HG03457 (cell line): ENCODE data around the gene XPO4.

Experiments
- ATAC-seq: cut with Tn5 transposase; IDR thresholded peaks from one replicate; pipeline ENCODE4 v1.9.1; 2021; ENCODE audit warnings: moderate number of reproducible peaks; ENCODE audit not compliant: unreplicated experiment

Gene XPO4

DNA sequence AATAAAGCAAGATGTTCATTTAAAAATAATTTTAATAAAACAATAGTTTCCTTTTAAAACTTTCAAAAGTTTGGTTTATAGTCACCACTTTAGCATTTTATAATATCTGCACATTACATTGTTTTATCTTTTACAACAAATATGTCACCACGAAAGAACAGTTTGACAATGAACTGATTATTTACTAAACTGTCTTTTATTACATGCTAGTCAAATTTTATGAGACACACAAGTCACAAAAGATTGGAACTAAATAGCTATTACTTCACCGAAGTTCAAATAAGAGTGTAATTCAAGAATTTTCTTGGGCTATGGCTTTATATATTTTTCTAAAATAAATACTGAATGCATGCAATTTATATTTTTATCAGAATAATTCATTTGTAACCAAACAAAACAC lies 71.3 kb downstream of the XPO4 start:
- no peak for ATAC-seq

DNA sequence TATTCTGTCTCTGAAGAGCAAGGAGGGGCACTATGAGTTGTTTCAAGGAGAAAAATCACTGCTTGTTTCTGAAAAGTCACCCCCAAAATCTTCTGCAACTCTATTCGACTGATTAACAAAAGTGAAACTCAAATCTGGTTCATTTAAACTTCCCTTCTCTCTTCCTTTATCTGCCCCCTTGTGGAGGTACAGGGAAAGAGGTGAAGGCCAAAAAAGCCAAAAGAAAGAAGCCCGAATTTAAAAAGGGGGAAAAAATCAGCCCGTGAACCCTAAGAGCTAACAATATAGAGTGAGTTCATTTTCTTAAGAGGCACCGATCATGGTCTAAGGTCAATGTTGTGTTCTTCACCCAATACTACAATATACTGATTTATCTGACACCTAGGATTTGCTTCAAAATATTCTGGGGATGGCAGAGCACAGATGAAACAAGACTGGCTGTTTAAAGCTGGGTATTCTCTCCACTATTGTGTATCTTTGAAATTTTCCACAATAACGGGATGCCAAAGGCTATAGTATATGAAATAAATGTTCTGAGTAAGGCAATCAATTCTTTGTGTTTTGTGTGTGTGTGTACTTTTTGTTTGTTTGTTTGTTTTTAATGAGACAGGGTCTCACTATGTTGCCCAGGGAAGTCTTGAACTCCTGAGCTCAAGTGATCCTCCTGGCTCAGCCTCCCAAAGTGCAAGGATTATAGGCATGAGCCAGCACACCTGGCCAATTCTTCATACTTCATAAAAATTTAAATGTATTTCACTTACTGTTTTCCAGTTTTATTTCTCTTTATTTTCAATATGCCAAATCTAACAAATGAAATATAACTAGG lies 73.8 kb downstream of the XPO4 start:
- no peak for ATAC-seq

DNA sequence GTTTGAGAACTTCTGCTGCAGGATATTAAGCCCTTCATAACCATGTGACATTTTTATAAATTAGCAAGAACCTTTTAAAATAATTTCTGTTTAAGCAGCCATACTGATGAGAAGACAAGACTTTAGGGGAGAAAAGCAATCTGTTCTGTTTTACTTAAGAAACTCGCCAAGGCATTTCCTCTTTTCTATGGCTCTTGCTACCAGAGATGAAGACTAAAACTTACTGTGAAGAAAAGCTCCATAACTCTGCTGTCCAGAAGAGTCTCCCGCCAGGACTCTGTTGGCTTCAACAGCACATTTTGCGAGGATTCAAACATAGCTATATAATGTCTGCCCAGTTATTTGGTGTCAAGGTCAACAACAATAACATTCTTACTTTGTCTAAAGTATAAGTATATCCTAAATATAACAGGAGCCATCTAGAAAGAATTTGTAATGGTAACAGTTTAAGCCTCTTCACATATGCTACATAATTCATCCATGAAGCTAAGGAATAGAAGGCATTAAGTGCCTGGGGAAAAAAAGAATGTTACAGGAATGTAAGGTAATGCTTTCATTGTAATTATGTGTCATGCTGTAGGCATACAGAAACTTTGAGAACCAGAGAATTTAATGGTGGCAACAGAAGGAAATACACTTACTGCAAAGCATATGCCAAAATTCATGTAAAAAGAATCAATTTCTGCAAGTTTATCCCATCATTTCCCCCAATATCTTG lies 75.5 kb downstream of the XPO4 start:
- no peak for ATAC-seq

DNA sequence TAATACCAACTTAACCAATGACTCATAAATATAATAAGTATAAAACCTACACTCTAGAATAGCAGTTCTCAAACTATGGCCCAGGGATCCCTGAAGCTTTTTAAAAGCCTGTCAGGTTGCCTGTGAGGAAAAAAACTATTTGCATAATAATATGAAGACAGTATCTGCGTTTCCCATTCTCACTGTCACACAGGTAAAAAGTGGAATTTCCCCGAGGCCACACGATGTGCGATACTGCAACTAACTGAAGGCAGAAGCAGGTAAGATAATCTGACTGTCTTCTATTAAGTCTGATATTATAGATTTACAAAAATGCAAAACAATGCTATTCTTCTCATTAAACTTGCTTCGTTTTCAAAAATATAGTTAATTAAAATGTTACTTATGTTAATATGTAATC lies 76.2 kb downstream of the XPO4 start:
- ATAC-seq, result no peak

DNA sequence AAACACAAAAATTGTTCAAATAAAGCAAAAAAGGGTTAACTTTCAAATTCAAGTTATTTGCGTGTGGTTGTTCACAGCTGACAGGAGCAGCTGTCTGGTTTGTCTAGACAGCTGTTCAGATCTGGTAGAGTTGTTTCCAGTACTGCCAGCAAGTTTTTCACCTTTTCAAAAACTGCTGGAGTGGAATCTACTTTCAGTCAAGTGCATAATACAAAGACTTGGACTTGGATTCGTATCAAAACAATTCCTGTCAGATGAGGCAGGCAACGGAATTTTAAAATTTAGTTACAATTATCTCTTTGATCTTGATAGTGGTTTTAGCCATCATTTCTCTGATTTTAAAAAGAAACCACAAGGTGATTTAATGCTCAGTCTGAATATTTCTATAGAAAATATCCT lies 77.1 kb downstream of the XPO4 start:
- ATAC-seq, result no peak

DNA sequence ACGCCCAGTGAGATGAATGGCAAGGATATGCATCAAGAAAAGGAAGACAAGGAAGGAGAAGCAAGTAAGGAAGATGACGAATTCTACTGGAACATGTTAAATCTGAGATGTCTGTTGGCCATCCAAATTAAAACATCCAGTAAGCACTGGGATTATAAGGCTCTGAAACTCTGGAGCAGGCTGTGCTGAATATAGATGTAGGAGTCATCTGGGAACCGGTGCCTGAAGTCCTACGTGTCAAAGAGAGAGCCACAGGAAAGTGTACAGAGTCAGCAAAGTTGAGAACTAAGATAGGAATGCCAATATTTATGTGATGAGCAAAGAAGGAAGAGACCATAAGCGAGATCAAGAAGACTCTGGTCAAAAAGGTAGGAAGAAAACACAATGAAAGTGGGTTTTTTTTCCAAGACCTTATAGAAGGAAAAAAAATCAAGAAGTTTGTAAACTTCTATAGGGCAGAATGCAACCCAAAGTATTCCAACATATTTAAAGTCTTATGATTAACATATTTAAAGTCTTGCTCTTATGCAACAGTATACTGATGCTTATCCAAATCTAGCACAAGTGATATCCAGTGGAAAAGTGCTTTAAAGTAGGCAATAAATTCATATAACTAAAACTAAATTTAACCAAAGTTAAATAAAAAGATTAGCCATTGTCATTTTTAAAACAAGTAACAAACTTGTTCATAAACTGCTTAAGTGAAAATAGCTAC lies 77.6 kb downstream of the XPO4 start:
- no peak for ATAC-seq

DNA sequence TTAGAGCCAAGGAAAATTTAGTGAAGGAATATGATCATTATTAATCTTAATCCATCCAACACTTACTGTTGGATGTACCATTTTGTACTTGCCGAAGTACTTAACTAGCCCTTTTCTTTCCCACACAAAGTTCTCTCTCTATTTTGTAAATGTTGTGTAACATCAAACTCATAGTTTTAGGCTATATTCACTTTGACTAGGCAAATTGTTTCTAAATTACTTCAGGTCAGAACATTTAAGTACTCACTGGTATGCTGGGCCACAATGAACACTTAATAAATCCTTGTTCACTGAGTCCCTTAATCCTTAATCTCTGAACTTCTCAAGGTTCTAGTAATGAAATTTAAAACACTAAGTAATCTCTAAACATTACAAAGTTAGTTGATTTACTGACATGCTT lies 79.5 kb downstream of the XPO4 start:
- no peak for ATAC-seq

DNA sequence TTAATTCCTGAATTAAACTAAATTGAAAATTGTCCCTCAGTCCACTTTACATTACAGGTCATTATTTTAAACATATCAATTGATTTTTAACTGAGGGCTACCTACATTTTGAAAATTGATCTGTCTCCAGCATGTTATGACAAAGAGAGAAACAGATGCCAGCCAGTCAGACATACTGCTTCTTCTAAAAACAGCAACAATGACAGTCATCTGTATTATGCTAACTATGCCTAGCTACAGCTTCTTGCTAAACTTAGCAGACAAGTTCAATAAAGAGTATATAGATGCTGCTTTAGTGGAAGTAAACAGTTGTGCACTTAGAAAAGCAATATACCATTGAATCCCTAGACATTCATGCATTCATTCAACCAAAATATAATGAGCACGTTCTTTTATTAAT lies 80.1 kb downstream of the XPO4 start:
- no peak for ATAC-seq

DNA sequence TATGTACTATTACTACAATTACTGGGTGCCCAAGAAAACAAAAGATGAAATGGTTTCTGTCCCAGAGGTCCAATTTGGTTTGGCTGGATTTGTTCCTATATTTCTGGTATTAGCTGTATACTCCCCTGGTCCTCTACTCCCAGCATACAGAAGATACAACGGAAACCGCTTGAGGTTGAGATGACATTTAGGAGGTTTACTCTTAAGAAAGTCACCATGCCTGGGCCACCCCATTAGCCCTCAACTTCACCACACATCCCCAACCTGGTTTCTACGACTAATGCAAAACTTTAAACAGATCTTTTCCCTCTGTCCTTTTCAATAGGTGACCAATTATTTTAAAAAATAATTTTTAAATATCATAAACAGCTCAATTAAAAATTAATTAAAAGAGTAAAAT lies 82.8 kb downstream of the XPO4 start:
- no peak for ATAC-seq

DNA sequence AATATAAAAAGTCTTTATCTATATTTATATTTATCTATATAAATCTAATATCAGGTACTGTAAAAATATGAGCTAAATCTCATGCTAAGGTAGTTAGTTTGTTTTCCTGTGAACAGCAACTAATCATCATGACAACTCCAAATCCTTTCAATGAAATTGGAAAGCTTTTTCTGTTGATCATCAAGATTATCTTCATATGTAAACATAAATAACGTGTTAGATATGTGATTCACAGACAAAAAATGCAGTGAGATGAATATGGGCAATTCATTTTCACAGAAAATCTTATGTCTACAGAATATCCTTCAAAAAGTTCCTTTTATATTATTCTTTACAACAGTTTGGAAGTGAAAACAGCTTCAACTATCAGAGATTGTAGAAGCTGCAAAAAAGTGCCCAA lies 87.1 kb downstream of the XPO4 start:
- no peak for ATAC-seq

DNA sequence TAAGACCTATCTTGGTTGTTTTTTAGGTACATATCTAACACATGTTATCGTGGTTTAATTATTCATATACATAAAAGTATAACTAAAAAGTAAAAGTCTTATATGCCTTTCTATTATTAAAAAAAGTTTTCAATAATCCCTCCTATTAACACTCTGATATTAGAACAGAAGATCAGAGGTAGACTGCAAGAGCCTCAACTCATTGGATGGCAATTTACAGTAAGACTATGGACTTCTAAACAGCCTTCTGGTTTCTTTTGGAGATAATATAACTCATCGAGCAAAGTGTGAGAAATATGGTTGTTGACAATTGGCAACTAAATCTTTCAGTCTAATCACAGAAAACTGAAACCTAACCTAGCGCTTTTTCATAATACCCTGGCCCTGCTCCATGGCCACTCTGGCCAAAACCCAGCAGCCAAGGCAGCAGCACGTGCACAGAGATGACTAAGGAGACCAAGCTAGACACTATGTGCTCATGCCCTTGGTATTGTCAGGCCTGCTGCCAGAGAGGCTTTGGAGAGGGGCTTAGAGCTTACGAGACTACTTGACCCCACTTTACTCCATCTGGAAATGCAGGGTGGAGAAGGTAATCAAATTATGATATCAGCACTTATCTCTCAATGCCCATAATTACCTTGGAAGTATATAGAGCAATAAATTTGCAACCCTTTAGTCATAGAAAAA lies 88.2 kb downstream of the XPO4 start:
- ATAC-seq, result no peak

DNA sequence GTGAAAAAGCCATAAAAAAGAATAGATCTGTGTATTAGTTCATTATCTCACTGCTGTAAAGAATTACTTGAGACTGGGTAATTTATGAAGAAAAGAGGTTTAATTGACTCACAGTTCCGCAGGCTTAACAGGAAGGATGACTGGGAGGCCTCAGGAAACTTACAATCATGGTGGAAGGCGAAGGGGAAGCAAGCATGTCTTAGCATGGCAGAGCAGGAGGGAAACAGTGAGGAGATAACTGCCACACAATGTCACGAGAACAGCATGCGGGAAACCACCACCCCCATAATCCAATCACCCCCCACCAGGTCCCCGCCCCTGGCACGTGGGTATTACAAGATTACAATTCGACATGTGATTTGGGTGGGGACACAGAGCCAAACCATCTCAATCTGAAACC lies 89.7 kb downstream of the XPO4 start:
- no peak for ATAC-seq

DNA sequence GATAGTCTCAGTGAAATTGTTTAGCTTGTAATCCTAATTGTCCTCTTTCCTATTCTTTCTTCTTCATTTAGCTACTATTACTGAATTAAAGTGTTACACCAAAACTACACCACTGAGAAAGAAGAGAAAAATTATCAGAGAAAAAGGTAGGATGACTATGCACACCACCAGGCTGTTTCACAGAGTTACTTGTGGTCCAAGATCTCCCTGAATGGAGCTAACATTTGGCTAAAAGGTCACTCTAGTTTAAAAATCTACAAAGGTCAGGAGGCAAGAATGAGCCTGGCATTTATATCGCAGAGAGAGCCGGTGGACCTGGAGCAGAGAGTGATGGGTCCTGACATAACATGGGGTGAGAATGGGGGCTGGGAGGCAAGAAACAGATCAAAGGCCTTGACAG lies 91.7 kb downstream of the XPO4 start:
- no peak for ATAC-seq

DNA sequence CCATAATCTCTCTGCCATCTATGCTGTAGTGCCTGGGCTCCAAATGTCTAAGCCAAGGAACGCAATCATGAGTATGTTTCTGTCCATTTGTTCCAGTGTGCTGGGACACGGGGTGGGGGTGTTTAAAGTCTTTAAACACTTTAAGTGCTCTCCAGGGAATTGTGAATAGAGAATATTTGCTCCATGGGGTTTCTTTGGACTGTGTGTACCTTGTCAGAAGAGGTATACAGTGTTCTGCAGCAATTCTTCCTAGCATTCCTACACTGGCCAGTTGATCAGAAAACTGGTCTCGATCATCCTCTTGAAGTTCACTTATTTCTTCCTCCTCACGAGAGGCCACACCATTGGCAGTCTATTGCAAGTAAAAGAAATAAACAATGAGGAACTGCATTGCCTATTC lies 93.7 kb downstream of the XPO4 start:
- ATAC-seq, result no peak

DNA sequence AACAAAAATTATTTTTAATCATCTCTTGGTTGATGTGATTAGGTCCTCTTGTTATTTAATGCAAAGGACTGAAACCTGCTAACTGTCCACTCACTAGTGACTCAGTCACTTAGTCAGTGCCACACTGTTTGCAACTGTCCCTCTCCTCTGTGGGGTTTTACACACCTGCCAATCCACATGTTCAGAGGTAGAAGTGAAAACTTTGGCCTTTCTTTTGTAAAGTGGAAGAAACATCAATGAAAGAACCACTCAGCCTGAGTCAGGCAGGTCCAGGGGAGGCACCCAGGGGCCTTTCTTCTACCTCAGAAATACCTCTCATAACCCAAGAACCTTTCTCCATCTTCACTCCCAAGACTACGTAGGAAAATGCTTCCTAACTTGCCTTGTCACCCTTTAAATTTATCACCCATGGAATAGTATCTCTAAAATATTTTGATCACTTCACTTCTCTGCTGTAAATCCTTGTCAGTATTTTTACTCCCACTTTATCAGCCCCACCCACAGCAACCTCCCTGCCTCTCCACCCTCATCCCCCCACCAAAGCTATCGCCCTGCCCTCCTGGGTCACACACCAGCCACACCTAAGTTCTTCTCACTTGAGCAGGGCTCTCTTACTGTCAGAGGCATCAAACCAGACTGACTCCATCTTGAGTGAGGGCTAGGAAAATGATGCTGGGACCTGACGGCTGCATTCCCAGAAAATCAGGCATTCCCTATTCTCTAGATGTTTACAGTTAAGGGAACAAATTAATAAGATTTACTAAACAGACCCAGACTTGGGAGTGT lies 99.2 kb downstream of the XPO4 start:
- ATAC-seq, result no peak

DNA sequence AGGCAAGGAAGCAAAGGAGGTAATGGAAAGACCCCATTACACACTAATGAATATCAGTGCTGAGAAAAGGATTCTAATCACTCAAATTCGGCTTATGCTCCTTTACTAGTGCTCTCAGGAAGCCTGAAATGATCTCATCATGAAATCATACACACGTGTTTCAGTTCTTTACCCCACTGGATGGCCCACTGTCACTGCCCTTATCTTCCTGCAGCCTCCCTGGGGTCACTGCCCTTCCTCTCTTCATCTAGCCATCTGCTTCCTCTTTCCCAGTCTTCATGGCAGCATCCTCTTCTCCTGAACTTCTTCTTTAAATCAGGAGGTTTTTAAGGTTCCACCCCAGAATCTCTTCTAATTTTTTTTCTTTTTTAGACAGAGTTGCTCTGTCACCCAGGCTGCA lies 100.8 kb downstream of the XPO4 start:
- ATAC-seq, result no peak

DNA sequence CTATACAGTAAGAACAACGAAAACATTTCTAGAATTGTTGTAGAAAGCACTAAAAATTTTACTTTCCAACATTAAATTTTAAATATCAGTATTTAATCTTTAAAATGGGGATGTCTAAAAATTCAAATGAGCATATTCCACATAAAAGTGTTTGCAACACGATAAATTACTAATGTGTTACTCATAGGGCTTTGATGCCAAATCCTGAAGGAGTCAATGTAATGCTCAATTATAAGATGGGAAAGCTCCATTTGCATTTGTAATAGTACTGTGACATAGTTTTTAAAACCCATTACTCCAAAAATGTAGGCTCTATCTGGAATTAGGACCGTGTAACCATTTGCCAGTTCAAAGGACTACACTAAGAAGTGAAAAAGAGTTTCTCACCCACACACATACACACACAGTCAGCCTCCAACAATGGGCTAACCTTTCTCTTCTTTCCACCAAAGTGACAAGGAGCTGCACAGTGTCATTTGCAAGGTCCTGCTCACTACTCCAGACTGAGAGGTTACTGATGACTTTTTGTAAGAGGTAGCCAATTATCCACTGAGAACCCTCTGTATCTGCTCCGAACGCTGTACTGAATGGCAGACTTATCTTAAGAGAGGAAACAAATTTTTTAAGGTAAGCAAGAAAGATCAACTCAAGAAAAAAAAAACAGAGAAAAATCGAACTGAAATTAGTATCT lies 102.7 kb downstream of the XPO4 start:
- no peak for ATAC-seq

DNA sequence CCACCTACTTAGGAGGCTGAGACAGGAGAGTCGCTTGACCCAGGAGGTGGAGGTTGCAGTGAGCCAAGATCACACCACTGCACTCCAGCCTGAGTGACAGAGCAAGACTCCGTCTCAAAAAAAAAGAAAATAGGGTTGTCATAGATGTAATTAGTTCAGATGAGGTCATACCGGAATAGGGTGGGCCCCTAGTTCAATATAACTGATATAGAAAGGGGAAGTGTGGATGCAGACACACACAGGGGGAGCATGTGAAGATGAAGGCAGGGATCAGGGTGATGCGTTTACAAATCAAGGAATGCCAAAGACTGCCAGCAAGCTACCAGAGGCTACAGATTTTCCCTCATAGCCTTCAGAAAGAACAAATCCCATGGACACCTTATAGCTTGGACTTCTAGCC lies 104.5 kb downstream of the XPO4 start:
- ATAC-seq, result no peak

DNA sequence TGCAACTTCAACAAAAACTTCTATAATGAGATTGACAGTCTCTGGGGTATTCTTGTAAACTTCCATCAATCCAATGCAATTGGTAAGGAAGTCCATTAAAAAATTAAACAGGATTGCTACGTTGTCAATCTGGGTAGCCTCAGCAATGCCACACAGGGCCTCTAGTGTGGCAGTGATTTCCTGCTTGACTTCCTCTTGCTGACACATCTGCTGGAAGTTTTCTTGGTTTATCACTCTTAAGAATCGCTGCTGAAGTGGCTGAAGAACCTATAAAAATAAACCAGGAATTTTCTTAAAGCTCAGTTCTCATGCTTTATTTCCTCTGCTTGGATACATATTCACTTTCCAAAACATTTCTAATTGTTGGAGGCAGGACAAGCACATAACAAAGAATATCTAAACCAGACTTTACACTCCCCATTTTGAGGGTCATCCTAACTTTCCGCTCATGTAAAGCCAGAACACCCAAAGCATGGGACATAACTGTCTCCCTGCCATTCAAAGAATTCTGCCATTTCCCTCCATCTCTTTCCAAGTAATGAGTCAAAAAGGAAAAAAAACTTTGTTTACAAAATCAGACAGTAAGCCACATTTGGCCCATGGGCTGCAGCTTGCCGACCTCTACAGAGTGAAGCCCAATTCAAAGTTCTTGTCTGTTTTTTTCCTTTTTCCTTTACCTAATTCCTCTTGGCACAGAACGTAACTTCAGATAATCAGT lies 105.6 kb downstream of the XPO4 start:
- ATAC-seq, result no peak
